DOHH2 (cell line): Measurements from ENCODE around the gene SLC7A6OS.

Experiments
- H3F3A ChIP-seq: fragments of 200-600 bp; sonication (generic), shearing (Covaris generic); 2 replicates; pipeline ENCODE4 v1.6.0; 2016; ENCODE audit warnings: antibody characterized with exemption, mild to moderate bottlenecking; ENCODE audit not compliant: control insufficient read depth, insufficient read depth
- H3K27ac ChIP-seq: fragments of 200-600 bp; sonication (generic); 2 replicates; pipeline ENCODE4 v1.5.1; 2014; ENCODE audit warnings: low read depth, mild to moderate bottlenecking, low read length, moderate library complexity
- H3K27me3 ChIP-seq: fragments of 200-600 bp; sonication (generic); 2 replicates; pipeline ENCODE4 v1.6.1; 2014; ENCODE audit warnings: mild to moderate bottlenecking, low read length, mixed read lengths; ENCODE audit not compliant: control insufficient read depth
- H3K36me3 ChIP-seq: fragments of 200-600 bp; sonication (generic); 2 replicates; pipeline ENCODE4 v1.6.1; 2014; ENCODE audit warnings: mild to moderate bottlenecking, low read length, moderate library complexity, mixed read lengths; ENCODE audit not compliant: control insufficient read depth
- H3K4me1 ChIP-seq: fragments of 200-600 bp; sonication (generic); 2 replicates; pipeline ENCODE4 v1.6.1; 2014; ENCODE audit warnings: mild to moderate bottlenecking, low read length, mixed read lengths; ENCODE audit not compliant: control insufficient read depth
- H3K4me2 ChIP-seq: fragments of 200-600 bp; sonication (generic); 2 replicates; pipeline ENCODE4 v1.6.0; 2014; ENCODE audit warnings: mild to moderate bottlenecking, low read length, moderate library complexity
- H3K4me3 ChIP-seq: fragments of 200-600 bp; sonication (generic); 2 replicates; pipeline ENCODE4 v1.5.1; 2014; ENCODE audit warnings: mild to moderate bottlenecking, low read length, mixed read lengths
- H3K79me2 ChIP-seq: fragments of 200-600 bp; sonication (generic); 2 replicates; pipeline ENCODE4 v1.6.1; 2014; ENCODE audit warnings: mild to moderate bottlenecking, low read length, mixed read lengths; ENCODE audit not compliant: control insufficient read depth
- H3K9me2 ChIP-seq: fragments of 200-600 bp; sonication (generic); replicated peaks from 2 replicates; pipeline ENCODE4 v1.6.1; 2014; ENCODE audit warnings: mild to moderate bottlenecking, low read length, mixed read lengths; ENCODE audit not compliant: control insufficient read depth
- H3K9me3 ChIP-seq: fragments of 200-600 bp; sonication (generic); 2 replicates; pipeline ENCODE4 v1.6.1; 2014; ENCODE audit warnings: antibody characterized with exemption, low read length, mixed read lengths; ENCODE audit not compliant: control insufficient read depth, insufficient read depth
- H4K20me1 ChIP-seq: fragments of 200-600 bp; sonication (generic); 2 replicates; pipeline ENCODE4 v1.6.0; 2014; ENCODE audit warnings: low read depth, mild to moderate bottlenecking, antibody characterized with exemption, low read length, moderate library complexity; ENCODE audit not compliant: control insufficient read depth, insufficient read depth
- CTCF ChIP-seq: fragments of 200-600 bp; sonication (generic); IDR thresholded peaks from one replicate; pipeline ENCODE4 v1.5.1; 2014; ENCODE audit warnings: antibody characterized with exemption, mild to moderate bottlenecking, low read depth, low read length; ENCODE audit not compliant: poor library complexity, severe bottlenecking
- EZH2phosphoT487 ChIP-seq: fragments of 200-600 bp; sonication (generic); IDR thresholded peaks from 2 replicates; pipeline ENCODE4 v1.6.1; 2017; ENCODE audit warnings: borderline replicate concordance, mild to moderate bottlenecking, antibody characterized with exemption, low read length, moderate library complexity, mixed read lengths

Gene SLC7A6OS

GRCh38 chr16:68310774-68311511, at the start of gene SLC7A6OS, which contains the start of gene PRMT7:
SLC7A6OS (minus strand) TSS chr16:68310946; CDS start chr16:68310926, 20 bp downstream.
PRMT7 (plus strand) TSS chr16:68311019; CDS start chr16:68315980, 4,961 bp downstream.
- H3K9me2 ChIP-seq: no peaks in the 10 kb centered on the region
- no peaks in the 10 kb centered on the region for H3K27me3 ChIP-seq
- TF ChIP-seq EZH2phosphoT487 (no peak), CTCF (peak; percentile 24)
- H3F3A ChIP-seq: peaks cover 7% of the 10 kb centered on the region; the same call in 1 of the 2 replicates
- no peaks in the 10 kb centered on the region for H3K9me3 ChIP-seq
- no peaks in the 10 kb centered on the region for H4K20me1 ChIP-seq
- H3K4me1 ChIP-seq: peaks cover 22% of the 10 kb centered on the region
- peaks cover 91% of the 10 kb centered on the region for H3K79me2 ChIP-seq
- peak within 1 kb of the TSS; percentile 99 for H3K4me3 ChIP-seq
- H3K27ac ChIP-seq: peak within 1 kb of the TSS; percentile 66
- peak within 1 kb of the TSS; percentile 91 for H3K4me2 ChIP-seq
- H3K36me3 ChIP-seq: peaks cover 72% of the 10 kb centered on the region

GRCh38 chr16:68359398-68360191, 48.8 kb upstream of the SLC7A6OS start:
- H3F3A ChIP-seq: no peaks in the 10 kb centered on the region
- H3K27ac ChIP-seq: no peak overlapping the region
- no peak overlapping the region for H3K4me3 ChIP-seq
- no peaks in the 10 kb centered on the region for H4K20me1 ChIP-seq
- H3K36me3 ChIP-seq: peaks cover 36% of the 10 kb centered on the region
- H3K9me2 ChIP-seq: no peaks in the 10 kb centered on the region
- peaks cover 10% of the 10 kb centered on the region for H3K4me1 ChIP-seq
- H3K9me3 ChIP-seq: no peaks in the 10 kb centered on the region
- no peaks in the 10 kb centered on the region for H3K79me2 ChIP-seq
- TF ChIP-seq EZH2phosphoT487 (no peak), CTCF (no peak)
- no peaks in the 10 kb centered on the region for H3K27me3 ChIP-seq
- no peak overlapping the region for H3K4me2 ChIP-seq

GRCh38 chr16:68358951-68359350, 48.2 kb upstream of the SLC7A6OS start:
- Histone ChIP-seq H3K36me3 (peaks cover 41% of the 10 kb centered on the region), H3F3A (no peaks in the 10 kb centered on the region), H3K4me3 (no peak overlapping the region), H3K4me2 (no peak overlapping the region), H3K9me3 (no peaks in the 10 kb centered on the region), H3K4me1 (peaks cover 10% of the 10 kb centered on the region), H3K79me2 (no peaks in the 10 kb centered on the region), H3K9me2 (no peaks in the 10 kb centered on the region), H3K27ac (no peak overlapping the region), H4K20me1 (no peaks in the 10 kb centered on the region), H3K27me3 (no peaks in the 10 kb centered on the region)
- TF ChIP-seq EZH2phosphoT487 (no peak), CTCF (no peak)
